GM12801 (cell line): ENCODE measurements around the gene CEP295NL.

ENCODE experiments used
- TF ChIP-seq, protein P1 (sequence below): IDR thresholded peaks from one replicate; pipeline ENCODE4 v1.5.1; 2011; ENCODE audit warnings: control low read depth; ENCODE audit not compliant: insufficient read length; ENCODE audit errors: extremely low read depth

CEP295NL gene

DNA sequence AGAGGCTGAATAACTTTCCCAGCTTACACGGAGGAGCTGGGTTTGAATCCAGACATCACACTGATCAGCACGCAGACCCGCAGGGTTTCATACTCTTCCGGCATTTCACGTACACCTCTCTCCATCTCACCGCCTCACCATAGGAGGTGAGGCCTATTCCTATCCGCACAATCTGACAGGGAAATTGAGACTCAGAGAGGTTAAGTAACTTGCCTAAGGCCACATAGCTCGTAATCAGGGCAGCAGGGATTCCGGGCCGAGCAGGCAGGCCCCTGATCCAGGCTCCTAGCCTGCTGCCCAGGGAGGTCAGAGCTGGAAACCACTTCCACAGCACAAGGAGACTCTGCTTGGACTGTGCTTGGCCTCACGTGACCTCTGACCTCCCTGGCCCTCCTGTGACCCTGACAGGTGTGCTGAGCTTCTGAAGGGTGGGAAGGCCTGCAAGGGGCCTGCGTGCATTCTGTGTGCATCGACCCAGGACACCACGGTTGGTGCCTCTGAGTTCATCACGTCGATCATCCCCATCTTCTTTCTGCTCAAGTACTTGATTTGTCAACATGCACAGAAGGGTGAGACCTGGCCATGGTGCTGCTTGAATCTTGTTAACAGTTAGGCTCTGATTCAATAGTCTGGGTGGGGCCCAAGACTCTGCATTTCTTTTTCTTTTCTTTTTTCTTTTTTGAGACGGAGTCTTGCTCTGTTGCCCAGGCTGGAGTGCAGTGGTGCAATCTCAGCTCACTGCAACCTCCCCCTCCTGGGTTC, 4.7 kb downstream of the CEP295NL start:
- TF ChIP-seq, protein P1, sequence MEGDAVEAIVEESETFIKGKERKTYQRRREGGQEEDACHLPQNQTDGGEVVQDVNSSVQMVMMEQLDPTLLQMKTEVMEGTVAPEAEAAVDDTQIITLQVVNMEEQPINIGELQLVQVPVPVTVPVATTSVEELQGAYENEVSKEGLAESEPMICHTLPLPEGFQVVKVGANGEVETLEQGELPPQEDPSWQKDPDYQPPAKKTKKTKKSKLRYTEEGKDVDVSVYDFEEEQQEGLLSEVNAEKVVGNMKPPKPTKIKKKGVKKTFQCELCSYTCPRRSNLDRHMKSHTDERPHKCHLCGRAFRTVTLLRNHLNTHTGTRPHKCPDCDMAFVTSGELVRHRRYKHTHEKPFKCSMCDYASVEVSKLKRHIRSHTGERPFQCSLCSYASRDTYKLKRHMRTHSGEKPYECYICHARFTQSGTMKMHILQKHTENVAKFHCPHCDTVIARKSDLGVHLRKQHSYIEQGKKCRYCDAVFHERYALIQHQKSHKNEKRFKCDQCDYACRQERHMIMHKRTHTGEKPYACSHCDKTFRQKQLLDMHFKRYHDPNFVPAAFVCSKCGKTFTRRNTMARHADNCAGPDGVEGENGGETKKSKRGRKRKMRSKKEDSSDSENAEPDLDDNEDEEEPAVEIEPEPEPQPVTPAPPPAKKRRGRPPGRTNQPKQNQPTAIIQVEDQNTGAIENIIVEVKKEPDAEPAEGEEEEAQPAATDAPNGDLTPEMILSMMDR: no peak

DNA sequence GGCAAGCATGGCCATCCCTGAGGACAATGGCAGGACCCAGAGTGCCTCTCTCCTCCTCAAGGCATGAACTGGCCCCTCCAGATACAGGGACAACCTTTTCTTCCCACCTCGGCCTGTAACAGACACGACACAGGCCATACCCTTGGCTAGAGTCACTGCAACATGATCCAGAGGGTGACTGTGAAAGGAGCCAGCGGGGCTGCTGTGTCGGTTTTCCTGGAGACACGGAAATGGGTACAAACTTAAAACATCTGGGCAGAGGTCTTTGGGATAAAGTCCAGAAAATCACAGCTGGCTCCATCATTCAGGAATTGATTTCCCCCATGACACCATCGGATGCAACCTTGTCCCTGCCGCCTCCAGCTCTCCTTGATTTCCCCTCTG, 5.3 kb downstream of the CEP295NL start:
- TF ChIP-seq, protein P1: no peak

DNA sequence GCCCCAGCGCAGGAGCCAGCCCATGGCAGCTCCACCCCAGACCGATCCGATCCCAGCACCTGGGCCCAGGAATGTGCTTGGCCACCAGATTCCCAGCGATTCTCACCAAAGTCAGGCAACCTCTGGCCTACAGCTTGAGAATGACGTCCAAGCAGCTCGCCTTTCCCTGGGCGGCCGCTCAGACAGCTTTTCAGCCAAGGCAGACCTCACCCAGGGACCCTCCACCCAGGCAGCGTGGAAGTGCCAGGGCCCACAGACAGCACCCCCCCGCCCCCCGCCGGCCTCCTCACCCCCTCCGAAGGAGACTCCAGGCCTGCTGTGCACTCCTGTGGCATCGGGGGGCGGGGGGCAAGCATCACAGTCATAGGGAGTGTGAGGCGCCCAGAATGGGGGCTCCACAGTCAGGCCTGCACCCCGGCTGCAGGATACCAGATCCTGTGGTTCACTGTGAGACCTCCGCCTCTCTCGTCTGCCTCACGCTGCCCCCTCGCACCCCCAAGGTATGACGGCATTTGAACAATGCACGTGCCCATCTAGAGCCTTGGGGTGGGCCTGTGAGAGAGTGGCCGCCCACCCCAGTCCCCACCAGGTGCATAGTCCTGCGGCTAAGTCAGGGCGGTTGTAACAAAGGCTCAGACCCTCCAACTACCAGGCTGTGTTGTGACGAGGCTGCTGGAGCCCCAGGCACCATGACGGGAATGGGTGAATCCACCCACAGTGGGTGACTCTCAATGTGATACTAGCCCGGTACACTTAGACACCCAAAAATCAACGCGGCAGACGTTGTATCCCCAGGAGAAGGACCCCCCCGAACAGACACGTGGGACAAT, 6.0 kb downstream of the CEP295NL start:
- TF ChIP-seq, protein P1: no peak

DNA sequence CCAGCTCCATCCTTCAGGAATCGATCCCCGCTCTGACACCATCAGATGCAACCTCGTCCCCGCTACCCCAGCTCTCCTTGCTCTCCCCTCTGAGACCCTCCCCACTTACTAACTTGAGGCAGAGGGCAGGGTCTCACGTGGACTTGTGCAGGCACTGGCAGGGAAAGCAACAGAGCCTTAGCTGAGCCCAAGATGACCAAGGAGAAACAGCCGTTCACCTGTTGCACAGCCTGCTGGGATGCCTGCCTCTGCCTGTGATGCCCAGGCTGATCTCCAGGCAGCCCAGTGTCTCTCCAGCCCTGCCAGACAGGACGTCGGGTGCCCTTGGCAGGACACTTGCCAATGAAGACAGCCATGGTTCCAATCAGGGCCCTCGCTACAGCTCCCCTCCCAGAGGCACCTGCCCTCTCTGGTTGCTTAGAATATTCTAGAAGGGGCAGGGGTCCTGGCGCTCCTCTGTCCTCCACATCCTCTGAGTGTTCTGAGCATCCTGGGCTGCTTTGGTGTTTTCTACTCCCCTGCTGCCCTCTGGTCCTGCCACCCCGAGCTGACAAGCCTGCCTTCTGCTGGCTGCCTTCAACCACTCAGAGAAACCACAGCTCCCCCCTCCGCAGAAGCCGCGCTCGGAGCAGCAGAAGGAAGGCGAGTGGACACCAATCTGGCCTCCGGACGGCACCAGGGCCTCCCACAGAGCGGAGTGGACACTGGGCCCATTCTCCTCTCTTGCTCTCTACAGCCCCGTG, 6.7 kb downstream of the CEP295NL start:
- TF ChIP-seq, protein P1: no peak

DNA sequence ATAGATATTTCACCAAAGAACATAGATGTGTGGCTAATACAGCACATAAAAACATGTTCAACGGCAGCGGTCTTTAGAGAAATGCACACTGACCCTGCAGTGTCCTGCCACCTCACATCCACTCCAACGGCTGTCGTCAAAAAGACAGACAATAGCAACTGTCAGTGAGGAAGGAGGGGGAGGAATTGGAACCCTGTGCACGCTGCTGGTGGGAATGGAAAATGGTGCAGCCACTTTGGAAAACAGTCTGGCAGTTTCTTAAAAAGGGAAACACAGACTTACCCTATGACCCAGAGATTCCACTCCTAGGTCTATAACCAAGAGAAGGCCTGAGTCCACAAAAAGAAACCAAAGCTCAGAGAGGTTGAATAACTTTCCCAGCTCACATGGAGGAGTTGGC, 7.7 kb downstream of the CEP295NL start:
- TF ChIP-seq, protein P1: no peak

DNA sequence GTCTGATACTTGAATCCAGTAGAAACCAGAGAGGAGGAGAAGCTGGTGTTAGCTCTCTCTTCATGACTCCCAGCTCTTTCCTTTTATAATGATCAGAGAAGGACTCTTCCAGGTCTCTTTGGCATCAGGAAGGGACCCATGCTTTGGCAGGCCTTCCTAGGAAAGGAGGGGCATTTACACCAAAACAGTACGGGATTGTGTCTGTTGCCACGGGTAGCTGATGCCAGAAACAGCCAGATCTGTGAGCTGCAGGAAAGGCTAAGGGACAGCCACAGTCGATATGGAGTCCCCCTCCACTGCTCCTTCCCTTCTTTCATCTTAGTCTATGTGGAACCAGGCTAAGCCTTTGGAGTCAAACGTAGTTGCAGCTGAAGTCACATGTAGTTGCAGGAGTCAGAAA, 9.3 kb downstream of the CEP295NL start:
- TF ChIP-seq, protein P1: no peak

DNA sequence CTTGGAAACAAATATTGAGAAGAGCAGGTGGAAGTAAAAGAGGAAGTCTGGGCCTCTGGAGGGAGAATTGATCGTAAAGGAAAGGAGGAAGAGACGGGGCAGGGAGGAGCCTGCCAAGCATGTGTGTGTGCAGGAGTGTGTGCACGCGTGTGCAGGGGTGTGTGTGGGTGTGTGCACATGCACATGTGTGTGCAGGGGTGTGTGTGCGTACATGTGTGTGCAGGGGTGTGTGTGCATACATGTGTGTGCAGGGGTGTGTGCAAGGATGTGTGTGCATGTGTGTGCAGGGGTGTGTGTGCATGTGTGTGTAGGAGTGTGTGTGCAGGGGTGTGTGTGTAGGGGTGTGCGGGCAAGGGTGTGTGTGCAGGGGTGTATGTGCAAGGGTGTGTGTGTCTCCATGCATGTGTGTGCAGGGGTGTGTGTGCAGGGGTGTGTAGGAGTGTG, 10.0 kb downstream of the CEP295NL start:
- TF ChIP-seq, protein P1: no peak
